ENCODE results near the gene MIER1.

DNA sequence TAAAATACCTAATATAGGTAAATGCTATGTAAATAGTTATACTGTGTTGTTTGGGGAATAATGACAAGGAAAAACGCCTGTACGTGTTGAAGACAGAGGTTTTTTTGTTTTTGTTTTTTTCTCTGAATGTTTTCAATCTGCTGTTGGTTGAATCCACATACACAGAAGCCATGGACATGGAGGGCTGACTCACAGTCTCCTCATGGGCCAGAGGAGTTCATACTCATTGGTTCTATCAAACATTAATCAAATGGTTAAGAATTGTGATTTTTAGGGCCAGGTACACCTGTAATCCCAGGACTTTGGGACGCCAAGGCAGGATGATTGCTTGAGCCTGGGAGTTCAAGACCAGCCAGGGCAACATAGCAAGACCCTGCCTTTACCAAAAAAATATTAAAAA is 20.5 kb downstream of the MIER1 start:
- no peak for TF ChIP-seq POLR2A (IDR thresholded peaks at IDR 0.05)
- TF ChIP-seq POLR2AphosphoS5 (IDR thresholded peaks at IDR 0.05): no peak
- TF ChIP-seq, protein P1, sequence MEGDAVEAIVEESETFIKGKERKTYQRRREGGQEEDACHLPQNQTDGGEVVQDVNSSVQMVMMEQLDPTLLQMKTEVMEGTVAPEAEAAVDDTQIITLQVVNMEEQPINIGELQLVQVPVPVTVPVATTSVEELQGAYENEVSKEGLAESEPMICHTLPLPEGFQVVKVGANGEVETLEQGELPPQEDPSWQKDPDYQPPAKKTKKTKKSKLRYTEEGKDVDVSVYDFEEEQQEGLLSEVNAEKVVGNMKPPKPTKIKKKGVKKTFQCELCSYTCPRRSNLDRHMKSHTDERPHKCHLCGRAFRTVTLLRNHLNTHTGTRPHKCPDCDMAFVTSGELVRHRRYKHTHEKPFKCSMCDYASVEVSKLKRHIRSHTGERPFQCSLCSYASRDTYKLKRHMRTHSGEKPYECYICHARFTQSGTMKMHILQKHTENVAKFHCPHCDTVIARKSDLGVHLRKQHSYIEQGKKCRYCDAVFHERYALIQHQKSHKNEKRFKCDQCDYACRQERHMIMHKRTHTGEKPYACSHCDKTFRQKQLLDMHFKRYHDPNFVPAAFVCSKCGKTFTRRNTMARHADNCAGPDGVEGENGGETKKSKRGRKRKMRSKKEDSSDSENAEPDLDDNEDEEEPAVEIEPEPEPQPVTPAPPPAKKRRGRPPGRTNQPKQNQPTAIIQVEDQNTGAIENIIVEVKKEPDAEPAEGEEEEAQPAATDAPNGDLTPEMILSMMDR (IDR thresholded peaks at IDR 0.05): no peak

All from prostate gland (tissue), 2 donors.